H1 (cell line): Measurements from ENCODE around the gene SLC26A11. TPM values are rescaled to one million over a fixed set of nuclear protein-coding genes. Genes with fewer than 3 reads are reported as not detected.

Source experiments
- CTCF ChIA-PET: fragments of 300-600 bp; sonication (Branson Sonifier 250); formaldehyde crosslinking; loops from one replicate; lab custom pipeline; 2021; ENCODE audit not compliant: partially characterized antibody; lab: Charles Lee
- POLR2A ChIA-PET: fragments of 300-600 bp; sonication (Branson Sonifier 250); formaldehyde crosslinking; loops from one replicate; lab custom pipeline; 2021; ENCODE audit warnings: inconsistent platforms; ENCODE audit not compliant: partially characterized antibody; lab: Charles Lee
- DNase-seq, 2 experiments: peaks; one replicate each; pipeline versions ENCODE4 v3.0.0 to v3.0.0-alpha.2; 2010 to 2022; ENCODE audit warnings: low spot score in 2 of 2, low read depth in 1 of 2, mixed read lengths in 1 of 2
- FAIRE-seq: peaks from 2 replicates; lab custom pipeline; 2011; peaks lifted over from hg19 to GRCh38; lab: Jason Lieb, UNC
- H2AFZ ChIP-seq: 2 replicates; pipeline ENCODE4 v1.8.1; 2012; ENCODE audit warnings: low read length, inconsistent platforms
- H2AK5ac ChIP-seq: 2 replicates; pipeline ENCODE4 v1.6.1; 2013; ENCODE audit warnings: low read depth, low read length
- H2BK120ac ChIP-seq: replicated peaks from 2 replicates; pipeline ENCODE3; 2013; ENCODE audit warnings: low read depth, low read length, inconsistent platforms
- H2BK12ac ChIP-seq: 2 replicates; pipeline ENCODE4 v1.6.1; 2013; ENCODE audit warnings: low read depth, low read length
- H2BK15ac ChIP-seq: 2 replicates; pipeline ENCODE4 v1.6.1; 2013; ENCODE audit warnings: low read length
- H2BK20ac ChIP-seq: 2 replicates; pipeline ENCODE4 v1.6.1; 2013; ENCODE audit warnings: low read length
- H2BK5ac ChIP-seq: 2 replicates; pipeline ENCODE4 v1.6.1; 2013; ENCODE audit warnings: low read depth, low read length
- H3K14ac ChIP-seq: 2 replicates; pipeline ENCODE4 v1.6.1; 2013; ENCODE audit warnings: inconsistent platforms; ENCODE audit not compliant: insufficient read length
- H3K18ac ChIP-seq: 2 replicates; pipeline ENCODE4 v1.6.1; 2013; ENCODE audit warnings: low read length; ENCODE audit errors: extremely low read depth
- H3K23ac ChIP-seq: 2 replicates; pipeline ENCODE4 v1.6.1; 2013; ENCODE audit warnings: inconsistent platforms; ENCODE audit not compliant: insufficient read length
- H3K23me2 ChIP-seq: 2 replicates; pipeline ENCODE4 v1.6.1; 2013; ENCODE audit warnings: low read depth, low read length
- H3K27ac ChIP-seq: 2 replicates; pipeline ENCODE4 v1.6.1; 2011; ENCODE audit warnings: low read depth, low read length, inconsistent platforms
- H3K27me3 ChIP-seq, 4 experiments: replicated peaks in 1 of 4; 1 replicate in 1 of 4; 2 replicates in 3 of 4; pipeline versions ENCODE4 v1.6.1 to v1.8.1; 2011 to 2013; ENCODE audit warnings: low read length in 3 of 4, mild to moderate bottlenecking in 3 of 4, inconsistent platforms in 2 of 4, mixed read lengths in 2 of 4, moderate library complexity in 1 of 4; ENCODE audit not compliant: control insufficient read depth in 3 of 4, insufficient read depth in 3 of 4; ENCODE audit errors: extremely low read depth in 1 of 4
- H3K36me3 ChIP-seq, 4 experiments: 2 replicates each; pipeline versions ENCODE4 v1.6.1 to v1.8.1; 2011 to 2013; ENCODE audit warnings: mild to moderate bottlenecking in 4 of 4, low read length in 3 of 4, moderate library complexity in 2 of 4, control low read depth in 1 of 4, inconsistent platforms in 1 of 4; ENCODE audit not compliant: insufficient read depth in 4 of 4, control insufficient read depth in 2 of 4
- H3K4ac ChIP-seq: replicated peaks from 2 replicates; pipeline ENCODE3; 2013; ENCODE audit warnings: low read length, low read depth, mixed read lengths, inconsistent platforms; ENCODE audit not compliant: insufficient read length
- H3K4me1 ChIP-seq, 4 experiments: replicated peaks in 1 of 4; 1 replicate in 1 of 4; 2 replicates in 3 of 4; pipeline versions ENCODE4 v1.6.1 to v1.8.1; 2011 to 2013; ENCODE audit warnings: low read length in 3 of 4, inconsistent platforms in 2 of 4, mixed read lengths in 1 of 4; ENCODE audit not compliant: insufficient read depth in 4 of 4, control insufficient read depth in 3 of 4
- H3K4me2 ChIP-seq, 2 experiments: 2 replicates each; pipeline versions ENCODE4 v1.6.1 to v1.8.1; 2011 to 2013; ENCODE audit warnings: low read depth in 2 of 2, low read length in 2 of 2, control low read depth in 1 of 2, inconsistent platforms in 1 of 2, mild to moderate bottlenecking in 1 of 2; ENCODE audit not compliant: insufficient read depth in 1 of 2
- H3K4me3 ChIP-seq, 4 experiments: fragments of 200-600, 300-600 bp in 1 of 4; sonication (generic), shearing (Covaris generic), sonication (Bioruptor Twin) in 1 of 4; 2 replicates each; pipeline versions ENCODE4 v1.5.1 to v1.8.1; 2011 to 2016; ENCODE audit warnings: low read length in 4 of 4, low read depth in 3 of 4, control low read depth in 2 of 4, inconsistent platforms in 2 of 4, mild to moderate bottlenecking in 2 of 4, mixed read lengths in 1 of 4, moderate library complexity in 1 of 4; ENCODE audit not compliant: insufficient read depth in 2 of 4; ENCODE audit errors: extremely low read depth in 1 of 4
- H3K56ac ChIP-seq: replicated peaks from 2 replicates; pipeline ENCODE3; 2013; ENCODE audit warnings: low read depth, mild to moderate bottlenecking, mixed read lengths, low read length, inconsistent platforms; ENCODE audit not compliant: insufficient read length
- H3K79me1 ChIP-seq: 2 replicates; pipeline ENCODE4 v1.6.1; 2013; ENCODE audit warnings: low read depth, low read length, control low read depth
- H3K79me2 ChIP-seq, 2 experiments: 2 replicates each; pipeline versions ENCODE4 v1.6.1 to v1.8.1; 2012 to 2013; ENCODE audit warnings: low read length in 2 of 2, mild to moderate bottlenecking in 2 of 2, inconsistent platforms in 1 of 2; ENCODE audit not compliant: insufficient read depth in 2 of 2, control insufficient read depth in 1 of 2
- H3K9ac ChIP-seq, 4 experiments: replicated peaks in 1 of 4; 1 replicate in 1 of 4; 2 replicates in 3 of 4; pipeline versions ENCODE4 v1.6.1 to v1.8.1; 2011 to 2013; ENCODE audit warnings: low read depth in 3 of 4, low read length in 3 of 4, control low read depth in 2 of 4, mild to moderate bottlenecking in 2 of 4, moderate library complexity in 2 of 4, inconsistent platforms in 1 of 4; ENCODE audit errors: extremely low read depth in 1 of 4
- H3K9me3 ChIP-seq, 2 experiments: 2 replicates each; pipeline versions ENCODE4 v1.6.1 to v1.8.1; 2012 to 2013; ENCODE audit warnings: mild to moderate bottlenecking in 2 of 2, moderate library complexity in 2 of 2, control low read depth in 1 of 2, inconsistent platforms in 1 of 2, low read depth in 1 of 2, low read length in 1 of 2, mixed read lengths in 1 of 2; ENCODE audit not compliant: insufficient read depth in 2 of 2
- H4K20me1 ChIP-seq, 2 experiments: replicated peaks in 1 of 2; 2 replicates each; pipeline versions ENCODE3 to v1.8.1; 2011 to 2013; ENCODE audit warnings: inconsistent platforms in 2 of 2, low read length in 2 of 2, mild to moderate bottlenecking in 1 of 2; ENCODE audit not compliant: insufficient read depth in 2 of 2, control insufficient read depth in 1 of 2
- H4K5ac ChIP-seq: 2 replicates; pipeline ENCODE4 v1.6.1; 2013; ENCODE audit warnings: low read length, low read depth, mixed read lengths, inconsistent platforms; ENCODE audit not compliant: insufficient read length
- H4K8ac ChIP-seq: 2 replicates; pipeline ENCODE4 v1.8.0; 2013; ENCODE audit warnings: mild to moderate bottlenecking, moderate library complexity, low read length, inconsistent platforms; ENCODE audit not compliant: insufficient read depth; ENCODE audit errors: extremely low read depth
- H4K91ac ChIP-seq: replicated peaks from 2 replicates; pipeline ENCODE3; 2013; ENCODE audit warnings: low read length, mixed read lengths, inconsistent platforms; ENCODE audit not compliant: insufficient read length
- ATF2 ChIP-seq: IDR thresholded peaks from 2 replicates; pipeline ENCODE4 v1.6.1; 2012; ENCODE audit warnings: low read length, inconsistent platforms
- ATF3 ChIP-seq: IDR thresholded peaks from 2 replicates; pipeline ENCODE4 v1.6.1; 2011; ENCODE audit warnings: low read depth, mild to moderate bottlenecking, low read length; ENCODE audit not compliant: insufficient read depth
- KDM4A ChIP-seq: IDR thresholded peaks from one replicate; pipeline ENCODE4 v1.7.1; 2012; ENCODE audit warnings: low read depth, mild to moderate bottlenecking, moderate library complexity, low read length, inconsistent platforms; ENCODE audit not compliant: severe bottlenecking
- RBBP5 ChIP-seq: IDR thresholded peaks from 2 replicates; pipeline ENCODE4 v1.7.1; 2012; ENCODE audit warnings: low read depth, mild to moderate bottlenecking, inconsistent platforms, low read length, moderate library complexity, borderline replicate concordance
- SAP30 ChIP-seq: fragments of 300-600 bp; sonication (generic); IDR thresholded peaks from 2 replicates; pipeline ENCODE4 v1.7.1; 2012; ENCODE audit warnings: low read length, moderate library complexity, mild to moderate bottlenecking, inconsistent platforms; ENCODE audit not compliant: insufficient read depth, insufficient replicate concordance
- SP2 ChIP-seq: IDR thresholded peaks from 2 replicates; pipeline ENCODE4 v1.6.1; 2012; ENCODE audit warnings: mild to moderate bottlenecking, low read length, inconsistent platforms
- TAF1 ChIP-seq: IDR thresholded peaks from 2 replicates; pipeline ENCODE4 v1.6.1; 2011; ENCODE audit warnings: mild to moderate bottlenecking, low read depth, low read length
- TAF7 ChIP-seq: optimal IDR thresholded peaks from 2 replicates; pipeline ENCODE3; 2011; ENCODE audit warnings: low read depth, mild to moderate bottlenecking, inconsistent platforms, low read length, moderate library complexity, borderline replicate concordance
- ZNF274 ChIP-seq: IDR thresholded peaks from 2 replicates; pipeline ENCODE4 v1.7.0; 2012; ENCODE audit warnings: low read length, borderline replicate concordance; ENCODE audit errors: extremely low read depth
- WGBS, 2 experiments: shearing (Covaris generic) in 1 of 2; methylation state at CpG; one replicate each; pipeline versions ENCODE4 v1.1.6 to v1.1.7; 2013 to 2015; ENCODE audit warnings: low lambda C conversion rate in 2 of 2, mixed read lengths in 2 of 2, inconsistent platforms in 1 of 2, low coverage in 1 of 2, missing lambda C conversion rate in 1 of 2; ENCODE audit not compliant: insufficient replicate concordance in 2 of 2, insufficient coverage in 1 of 2, insufficient read length in 1 of 2; ENCODE audit errors: extremely low coverage in 1 of 2, missing lambda C conversion rate in 1 of 2; 5-methylcytosine and 5-hydroxymethylcytosine counted together
- polyA plus RNA-seq, 7 experiments: library from polyadenylated mRNA; depleted of rRNA in 3 of 7; stranded (reverse) in 5 of 7; unstranded in 2 of 7; fragments of >200 nt in 5 of 7; fragments of 200-250 nt in 2 of 7; gene quantifications; 1 replicate in 5 of 7; 2 replicates in 1 of 7; 4 replicates in 1 of 7; pipeline versions ENCODE4 v1.2.1 to v1.2.3, GENCODE V29; 2011 to 2013; ENCODE audit warnings: missing spikeins in 2 of 7, mixed read lengths in 2 of 7
- total RNA-seq: library from RNA; stranded (reverse); fragmentation: NEBNext Ultra II Directional; extraction: Animal tissue kit (Norgen Biotek cat#: 25700); gene quantifications from 2 replicates; pipeline ENCODE4 v1.2.1, GENCODE V29; 2021

SLC26A11 gene
- total and polyA plus RNA-seq, 2 of the 8 experiments (the other 6 are each of a cell fraction or from before 2014, with no cell fraction given), result 15.5 to 25.9 TPM

GRCh38 chr17:80287806-80288567 is 67.8 kb downstream of the SLC26A11 start:
- Histone ChIP-seq H2AK5ac (no peak overlapping the region), H3K79me1 (0 out of 2 replicates have a peak, but pooled peaks cover 3% of the 10 kb centered on the region), H2BK12ac (no peak overlapping the region), H3K27me3 (no peaks in the 10 kb centered on the region), H3K36me3 (peaks cover 7 to 28% (median 22%) of the 10 kb centered on the region in 4 experiments; a peak in 7 of 8 replicates), H3K4me2 (no peak overlapping the region), H3K4me3 (no peak overlapping the region), H3K9ac (no peak overlapping the region), H4K8ac (no peak overlapping the region), H3K27ac (no peak overlapping the region), H2AFZ (no peak overlapping the region), H2BK15ac (no peak overlapping the region), H4K5ac (no peak overlapping the region), H2BK5ac (no peak overlapping the region), H3K4ac (no peak overlapping the region), H4K20me1 (peaks cover 0 to 10% of the 10 kb centered on the region in 2 experiments), H3K9me3 (no peaks in the 10 kb centered on the region), H3K79me2 (no peaks in the 10 kb centered on the region), H3K56ac (no peak overlapping the region), H3K18ac (no peak overlapping the region), H3K23ac (no peak overlapping the region), H3K4me1 (peaks cover 0 to 3% (median under 1%) of the 10 kb centered on the region in 4 experiments; a peak in 2 of 7 replicates), H2BK120ac (no peak overlapping the region), H3K14ac (no peak overlapping the region), H2BK20ac (no peak overlapping the region), H3K23me2 (no peaks in the 10 kb centered on the region), H4K91ac (no peak overlapping the region)
- 84% methylated on average over 21 of the region's 22 CpGs; no CpG with 5 or more reads in 1 of the 2 experiments for WGBS, 2 experiments
- FAIRE-seq (no peak), DNase-seq (no peak)
- ChIA-PET POLR2A (interaction anchor here (1.0 to 1.9 kb wide), 4 partner anchors 13 to 91 kb away, joined by 3 to 5 read pairs (median 4); no protein-coding TSS in a partner anchor), CTCF (interaction anchor here (0.6 to 1.4 kb wide), 5 partner anchors 9 to 1234 kb away, joined by 3 to 7 read pairs (median 3); no protein-coding TSS in a partner anchor)
- TF ChIP-seq ATF3, result no peak
- TF ChIP-seq RBBP5, result no peak
- TF ChIP-seq SP2, result no peak
- TF ChIP-seq TAF1, result no peak
- no peak for TF ChIP-seq KDM4A
- no peak for TF ChIP-seq ATF2
- no peak for TF ChIP-seq TAF7
- TF ChIP-seq ZNF274, result no peak
- TF ChIP-seq SAP30, result no peak
